Left colon (tissue), 2 donors: ENCODE results near the gene CD44. TPM values are rescaled to one million over a fixed set of nuclear protein-coding genes. Genes with fewer than 3 reads are reported as not detected.
A peak's percentile ranks its signal among the peaks of the same experiment; 100 is the strongest.
"Not testable (repeated sequence)": the region's sequence is repeated elsewhere in the genome, so short reads cannot be mapped to it uniquely, and the experiment has no call there.

ENCODE experiments used
- ATAC-seq: fragments of 200-7000 bp; cut with Tn5 transposase; one replicate; pipeline ENCODE4 v1.9.1; 2020; ENCODE audit warnings: mild to moderate bottlenecking, moderate library complexity
- DNase-seq, 2 donors: peaks; one replicate each; pipeline ENCODE4 v3.0.0-alpha.2; 2020
- intact Hi-C, 2 donors: fragments of 100-400 bp; cut with DNase I in 1 of 2; cut with micrococcal nuclease in 1 of 2; formaldehyde crosslinking; loops; one replicate each; pipeline versions ENCODE4 v1.11.2 to v1.14.0; 2022; cut with DNase I, micrococcal nuclease
- long read RNA-seq: library from polyadenylated mRNA; unstranded; transcript quantifications from one replicate; pipeline ENCODE4 v2.0.0, GENCODE V29; 2021
- total RNA-seq, 2 donors: library from RNA; stranded (reverse); fragmentation: NEBNext Ultra II Directional; extraction: Animal tissue kit (Norgen Biotek cat#: 25700); gene quantifications; one replicate each; pipeline ENCODE4 v1.2.1, GENCODE V29; 2021
- donor health status: DM: no; HTN: no; CAD: no.
- donor health status: DM: yes; HTN: yes; CAD: no.

CD44 gene
- total RNA-seq, result 100 to 1,000 TPM in 1 of 2 donors, 10 to 100 TPM in 1; 99.1 to 107 TPM
- long read RNA-seq, full-length matches to known transcripts, result 24 of 65 reads
- long read RNA-seq, partial matches to known transcripts, result 9 of 65 reads
- long read RNA-seq, other reads (novel, unspliced or antisense), result 32 of 65 reads

DNA sequence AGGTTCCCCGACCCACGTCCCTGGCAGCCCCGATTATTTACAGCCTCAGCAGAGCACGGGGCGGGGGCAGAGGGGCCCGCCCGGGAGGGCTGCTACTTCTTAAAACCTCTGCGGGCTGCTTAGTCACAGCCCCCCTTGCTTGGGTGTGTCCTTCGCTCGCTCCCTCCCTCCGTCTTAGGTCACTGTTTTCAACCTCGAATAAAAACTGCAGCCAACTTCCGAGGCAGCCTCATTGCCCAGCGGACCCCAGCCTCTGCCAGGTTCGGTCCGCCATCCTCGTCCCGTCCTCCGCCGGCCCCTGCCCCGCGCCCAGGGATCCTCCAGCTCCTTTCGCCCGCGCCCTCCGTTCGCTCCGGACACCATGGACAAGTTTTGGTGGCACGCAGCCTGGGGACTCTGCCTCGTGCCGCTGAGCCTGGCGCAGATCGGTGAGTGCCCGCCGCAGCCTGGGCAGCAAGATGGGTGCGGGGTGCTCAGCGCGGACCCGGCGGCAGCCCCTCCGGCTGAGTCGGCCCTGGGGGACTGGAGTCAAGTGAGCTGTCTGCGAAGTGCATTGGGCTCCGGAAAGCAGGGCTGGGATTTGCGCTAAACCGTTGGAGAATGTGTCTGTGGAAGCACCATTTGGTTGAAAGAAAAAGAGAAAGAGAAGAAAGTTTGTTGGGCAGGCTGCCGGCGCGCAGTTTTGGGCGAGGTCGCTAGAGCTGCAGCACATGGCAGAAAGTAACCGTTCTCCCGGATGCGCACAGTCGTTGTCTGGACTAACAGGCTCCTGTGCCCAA lies at the start of gene CD44:
Gene CD44, plus strand, starts transcription at position 229 of the 779 bp plus-strand sequence. Its CDS starts 133 bp downstream, at position 362.
- ATAC-seq (peak; percentile 61), DNase-seq (peak; percentile 84 to 85)
- intact Hi-C loops, result no loop called here

DNA sequence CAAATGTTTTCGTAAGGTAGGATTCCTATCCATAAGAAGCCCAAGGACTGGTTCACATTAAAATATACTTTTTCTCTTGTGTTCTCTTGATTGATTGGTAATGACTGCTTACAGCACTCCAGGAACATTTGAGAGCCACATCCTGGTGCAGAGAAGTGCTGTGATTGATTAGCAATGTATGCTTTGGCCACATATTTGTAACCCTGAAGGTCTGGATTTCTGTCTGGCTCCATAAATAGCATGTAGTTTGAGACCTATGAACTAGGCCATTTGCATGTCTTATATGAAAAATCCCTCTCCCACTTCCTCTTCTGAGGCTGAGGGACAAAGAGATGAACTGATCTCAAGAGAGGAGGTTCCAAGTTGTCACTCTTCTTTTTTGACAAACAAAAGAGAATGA lies 49.3 kb upstream of the CD44 start:
- no peak for ATAC-seq
- no peak for DNase-seq
- intact Hi-C loops, result no loop called here

DNA sequence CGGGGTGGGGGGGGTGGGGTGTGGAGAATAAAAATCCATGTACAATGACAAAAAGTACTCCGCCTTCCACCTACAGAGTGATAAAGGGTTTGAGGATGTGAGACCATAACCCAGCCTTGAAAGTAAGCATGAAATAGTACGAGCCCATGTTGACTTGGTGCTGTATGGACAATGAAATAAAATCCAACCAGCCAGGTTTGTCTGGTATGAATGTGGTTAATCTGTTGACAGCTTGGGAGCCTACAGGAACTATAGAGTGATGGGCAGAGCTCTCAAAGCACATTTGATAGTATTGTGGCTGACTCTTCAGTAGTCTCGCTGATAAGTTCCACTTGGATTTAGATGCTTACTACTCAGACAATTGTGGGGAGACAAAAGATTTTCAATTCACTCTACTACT lies 48.8 kb upstream of the CD44 start:
- intact Hi-C loops, result no loop called here
- DNase-seq, result no peak
- ATAC-seq, result no peak

DNA sequence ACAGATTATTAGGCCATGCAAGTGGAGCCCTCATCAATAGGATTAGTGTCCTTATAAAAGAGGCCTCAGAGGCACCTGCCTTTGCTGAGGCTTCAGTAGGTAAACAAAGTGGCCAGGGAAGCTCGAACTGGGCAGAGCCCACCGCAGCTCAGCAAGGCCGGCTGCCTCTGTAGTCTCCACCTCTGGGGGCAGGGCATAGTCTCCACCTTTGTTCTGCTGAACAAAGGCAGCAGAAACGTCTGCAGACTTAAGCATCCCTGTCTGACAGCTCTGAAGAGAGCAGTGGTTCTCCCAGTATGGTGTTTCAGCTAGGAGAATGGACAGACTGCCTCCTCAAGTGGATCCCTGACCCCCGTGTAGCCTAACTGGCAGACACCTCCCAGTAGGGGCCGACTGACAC lies 48.0 kb upstream of the CD44 start:
- DNase-seq, intact Hi-C loops, ATAC-seq: not testable (repeated sequence)

DNA sequence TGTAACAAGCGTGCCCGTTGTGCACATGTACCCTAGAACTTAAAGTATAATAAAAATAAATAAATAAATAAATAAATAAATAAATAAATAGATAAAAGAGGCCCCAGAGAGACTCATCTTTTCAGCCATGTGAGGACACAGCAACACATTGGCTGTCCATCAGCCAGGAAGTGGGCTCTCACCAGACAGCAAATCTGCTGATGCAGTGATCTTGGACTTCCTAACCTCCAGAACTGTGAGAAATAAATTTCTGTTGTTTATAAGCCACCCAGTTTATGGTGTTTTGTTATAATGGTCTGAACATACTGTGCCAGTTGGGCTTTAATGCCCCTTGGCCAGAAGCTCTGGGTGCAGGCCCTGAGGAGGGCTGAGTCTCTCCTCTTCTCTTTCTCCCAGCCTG lies 42.2 kb upstream of the CD44 start:
- intact Hi-C loops, result no loop called here
- no peak for ATAC-seq
- DNase-seq, result no peak

- intact Hi-C loops, result no loop called here
- no peak for DNase-seq
- ATAC-seq, result no peak
Measured at GRCh38 chr11:35097814-35098455, 41.0 kb upstream of the CD44 start.

- intact Hi-C loops, result no loop called here
- ATAC-seq (no peak), DNase-seq (no peak)
Measured at GRCh38 chr11:35098855-35099254, 40.1 kb upstream of the CD44 start.

DNA sequence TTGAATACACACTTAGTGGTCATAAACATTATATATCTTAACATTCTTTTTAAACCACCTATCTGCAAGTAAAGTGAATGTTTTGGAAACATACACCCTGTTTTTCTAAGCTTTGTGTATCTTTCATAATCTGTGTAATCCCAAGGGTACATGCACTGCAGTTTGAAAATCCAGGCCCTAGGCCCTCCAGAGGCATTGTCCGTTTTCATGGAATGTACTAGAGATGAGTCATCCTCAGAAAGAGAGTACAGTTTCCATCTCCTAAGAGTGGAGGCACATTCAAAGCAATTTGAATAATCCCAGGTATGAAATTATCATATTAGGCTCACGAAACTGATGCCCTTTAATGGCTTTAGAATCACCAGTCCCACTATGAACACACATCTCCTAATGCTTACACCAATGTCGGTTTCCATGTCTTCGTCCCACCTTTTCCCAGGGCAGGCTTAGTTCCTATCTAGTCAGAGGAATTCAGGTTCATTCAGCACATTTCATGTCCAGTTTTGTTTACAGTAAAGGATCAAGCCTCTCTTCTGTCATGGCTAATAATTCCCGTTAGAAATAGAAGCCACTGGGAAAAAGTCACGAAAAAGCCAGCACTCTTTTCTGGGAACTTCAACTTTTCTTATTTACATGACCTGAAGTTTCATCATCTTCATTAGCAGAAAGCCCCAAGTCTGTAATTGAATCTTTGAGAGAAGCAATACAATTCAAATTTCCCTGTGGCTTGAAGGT lies 39.5 kb upstream of the CD44 start:
- intact Hi-C loops, result no loop called here
- no peak for DNase-seq
- no peak for ATAC-seq

DNA sequence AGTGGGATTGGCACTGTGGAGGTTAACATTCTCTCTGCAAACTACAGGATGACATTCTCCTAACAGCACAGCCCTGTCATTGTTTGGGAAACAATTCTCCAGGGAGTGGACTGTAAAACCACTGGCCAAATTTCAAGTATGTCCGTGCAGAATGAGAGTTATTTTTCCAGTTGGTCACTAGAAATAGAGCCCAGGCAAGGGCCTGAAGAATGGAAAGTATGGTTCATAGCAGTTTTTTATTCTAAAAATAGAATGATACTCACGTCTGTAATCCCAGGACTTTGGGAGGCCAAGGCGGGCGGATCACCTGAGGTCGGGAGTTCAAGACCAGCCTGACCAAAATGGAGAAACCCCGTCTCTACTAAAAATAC lies 39.0 kb upstream of the CD44 start:
- DNase-seq (no peak), ATAC-seq (no peak)
- intact Hi-C loops, result no loop called here

GRCh38 chr11:35101223-35101622 lies 37.7 kb upstream of the CD44 start:
- intact Hi-C loops, result no loop called here
- DNase-seq (no peak), ATAC-seq (no peak)

- ATAC-seq (no peak), DNase-seq (no peak)
- intact Hi-C loops, result no loop called here
Measured at GRCh38 chr11:35102267-35102666, 36.7 kb upstream of the CD44 start.

GRCh38 chr11:35103366-35104208 lies 35.4 kb upstream of the CD44 start:
- intact Hi-C loops, result no loop called here
- no peak for DNase-seq
- no peak for ATAC-seq

DNA sequence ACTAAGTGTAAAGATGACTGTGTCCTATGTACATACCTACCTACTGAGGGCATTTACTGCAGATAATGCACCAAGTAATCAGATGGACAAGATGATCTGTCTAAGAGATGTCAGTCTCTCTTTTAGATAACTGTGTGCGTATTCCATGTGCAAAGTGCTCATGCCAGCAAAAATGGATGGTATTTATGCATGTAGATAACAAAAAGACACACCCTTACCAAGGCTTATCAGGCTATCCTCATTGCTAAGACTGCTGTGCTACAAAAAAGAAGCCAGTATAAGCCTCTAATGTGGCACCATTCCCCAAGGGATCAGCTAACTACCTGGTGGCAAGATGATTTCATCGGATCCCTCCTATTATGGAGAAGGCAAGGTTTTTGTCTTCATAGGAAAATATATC lies 34.3 kb upstream of the CD44 start:
- intact Hi-C loops, result no loop called here
- no peak for ATAC-seq

GRCh38 chr11:35105319-35106079 lies 33.5 kb upstream of the CD44 start:
- ATAC-seq, result no peak
- intact Hi-C loops, result no loop called here
- DNase-seq, result no peak

More for the DNA sequence above, 34.3 kb upstream of the CD44 start:
- DNase-seq, result no peak

DNA sequence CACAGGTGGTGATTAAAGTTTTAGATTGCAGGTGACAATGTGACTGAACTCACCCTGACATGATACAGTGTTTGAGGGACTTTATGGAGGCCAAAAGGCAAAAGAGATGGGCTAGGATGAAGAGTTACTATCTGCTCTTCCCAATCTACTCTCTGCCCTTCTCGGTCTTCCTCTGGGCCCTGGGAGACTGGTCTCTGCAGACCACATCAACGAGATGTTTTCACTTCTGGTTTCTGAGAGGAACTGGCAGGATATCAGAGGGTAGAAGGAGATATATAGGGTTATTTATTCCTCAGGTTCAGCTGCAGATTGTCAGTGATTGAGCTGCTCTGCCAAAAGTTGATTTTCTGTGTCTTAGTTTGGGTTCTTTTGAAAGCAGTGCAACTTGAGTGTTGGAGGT lies 32.4 kb upstream of the CD44 start:
- no peak for DNase-seq
- intact Hi-C loops, result no loop called here
- no peak for ATAC-seq

DNA sequence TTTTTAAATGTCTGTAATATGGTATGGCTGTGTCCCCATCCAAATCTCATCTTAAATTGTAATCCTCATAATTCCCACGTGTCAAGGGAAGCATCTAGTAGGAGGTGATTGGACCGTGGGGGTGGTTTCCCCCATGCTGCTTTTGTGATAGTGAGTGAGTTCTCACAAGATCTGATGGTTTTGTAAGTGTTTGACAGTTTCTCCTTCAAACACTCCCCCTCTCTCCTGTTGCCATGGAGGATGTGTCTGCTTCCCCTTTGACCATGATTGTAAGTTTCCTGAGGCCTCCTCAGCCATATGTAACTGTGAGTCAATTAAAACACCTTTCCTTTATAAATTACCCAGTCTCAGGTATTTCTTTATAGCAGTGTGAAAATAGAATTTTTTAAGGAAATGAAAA lies 31.1 kb upstream of the CD44 start:
- DNase-seq (no peak), ATAC-seq (no peak)
- intact Hi-C loops, result no loop called here

DNA sequence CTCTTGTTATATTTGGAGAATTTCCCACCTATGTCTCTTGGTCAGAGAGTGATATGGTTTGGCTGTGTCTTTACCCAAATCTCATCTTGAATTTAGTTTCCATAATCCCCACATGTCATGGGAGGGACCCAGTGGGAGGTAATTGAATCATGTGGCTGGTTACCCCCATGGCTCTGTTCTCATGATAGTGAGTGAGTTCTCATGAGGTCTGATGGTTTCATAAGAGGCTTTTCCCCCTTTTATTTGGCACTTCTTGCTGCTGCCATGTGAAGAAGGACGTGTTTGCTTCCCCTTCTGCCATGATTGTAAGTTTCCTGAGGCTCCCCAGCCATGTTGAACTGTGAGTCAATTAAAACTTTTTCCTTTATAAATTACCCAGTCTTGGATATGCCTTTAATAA lies 30.6 kb upstream of the CD44 start:
- intact Hi-C loops, DNase-seq, ATAC-seq: not testable (repeated sequence)

DNA sequence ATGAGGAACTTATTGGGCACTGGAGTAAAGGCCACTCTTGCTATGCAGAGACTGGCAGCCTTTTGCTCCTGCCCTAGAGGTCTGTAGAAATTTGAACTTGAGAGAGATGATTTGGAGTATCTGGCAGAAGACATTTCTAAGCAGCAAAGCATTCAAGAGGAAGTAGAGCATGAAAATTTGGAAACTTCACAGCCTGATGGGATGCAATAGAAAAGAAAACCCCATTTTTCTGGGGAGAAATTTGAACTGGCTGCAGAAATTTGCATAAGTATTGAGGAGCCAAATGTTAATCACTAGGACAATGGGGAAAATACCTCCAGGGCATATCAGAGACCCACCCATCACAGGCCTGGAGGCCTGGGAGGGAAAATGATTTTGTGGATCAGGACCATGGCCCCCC lies 29.9 kb upstream of the CD44 start:
- ATAC-seq, result no peak
- intact Hi-C loops, result no loop called here
- DNase-seq, result no peak
